RPMI7951 (cell line): ENCODE data around the gene ENC1. TPM values are rescaled to one million over a fixed set of nuclear protein-coding genes. Genes with fewer than 3 reads are reported as not detected.

Experiments
- total RNA-seq: library from RNA; depleted of rRNA; stranded (reverse); fragments of >200 nt; shearing (Covaris generic); gene quantifications from 2 replicates; pipeline ENCODE4 v1.2.3, GENCODE V29; 2014; rRNA removed

The ENC1 gene
- total RNA-seq, 1 experiment from 2014 or later = 23.3 TPM

Other genes with a start within 250 kb of the ENC1 start
- 162 and 180 TPM in 2 replicates for gene HEXB, start 44.5 kb upstream of the ENC1 start, total RNA-seq
- 33.8 and 34.2 TPM in 2 replicates for gene GFM2, start 126.4 kb upstream of the ENC1 start, total RNA-seq
- gene NSA2, start 126.5 kb upstream of the ENC1 start, total RNA-seq = 70.5 and 88.6 TPM in 2 replicates
- 0.36 and 0.39 TPM in 2 replicates for gene FAM169A, start 225.7 kb upstream of the ENC1 start, total RNA-seq